Activated CD4-positive, CD25-positive, alpha-beta regulatory T cell treated with anti-CD3 and anti-CD28 coated beads, Interleukin-2, amount 50 U/mL, for 16 hours (primary cell): ENCODE data around the gene GRID1.

Experiments used
- DNase-seq: peaks from one replicate; pipeline ENCODE4 v3.0.0-alpha.2; 2020; ENCODE audit warnings: low read depth, low spot score

Gene GRID1

GRCh38 chr10:86064931-86065662 is 301.5 kb downstream of the GRID1 start:
- no peak for DNase-seq

GRCh38 chr10:86064219-86064618 is 302.4 kb downstream of the GRID1 start:
- no peak for DNase-seq

GRCh38 chr10:86063341-86063740 is 303.3 kb downstream of the GRID1 start:
- DNase-seq, result no peak

GRCh38 chr10:86062647-86063145 is 303.9 kb downstream of the GRID1 start:
- DNase-seq, result no peak

- DNase-seq, result no peak
Measured at GRCh38 chr10:86062198-86062550, 304.4 kb downstream of the GRID1 start.

- DNase-seq, result no peak
Measured at GRCh38 chr10:86061278-86062197, 305.1 kb downstream of the GRID1 start.

GRCh38 chr10:86060386-86061277 is 306.0 kb downstream of the GRID1 start:
- DNase-seq, result no peak

- no peak for DNase-seq
Measured at GRCh38 chr10:86059892-86060291, 306.7 kb downstream of the GRID1 start.

GRCh38 chr10:86058964-86059363 is 307.6 kb downstream of the GRID1 start:
- DNase-seq, result no peak

GRCh38 chr10:86057708-86058107 is 308.9 kb downstream of the GRID1 start:
- DNase-seq, result no peak

GRCh38 chr10:86056672-86057071 is 309.9 kb downstream of the GRID1 start:
- DNase-seq, result no peak

- DNase-seq, result no peak
Measured at GRCh38 chr10:86055928-86056327, 310.7 kb downstream of the GRID1 start.

- no peak for DNase-seq
Measured at GRCh38 chr10:86053675-86054074, 312.9 kb downstream of the GRID1 start.

- DNase-seq, result no peak
Measured at GRCh38 chr10:86051586-86051985, 315.0 kb downstream of the GRID1 start.

GRCh38 chr10:86049442-86049841 is 317.2 kb downstream of the GRID1 start:
- no peak for DNase-seq

- DNase-seq, result no peak
Measured at GRCh38 chr10:86048973-86049372, 317.6 kb downstream of the GRID1 start.

GRCh38 chr10:86048571-86048970 is 318.0 kb downstream of the GRID1 start:
- no peak for DNase-seq

GRCh38 chr10:86047588-86047987 is 319.0 kb downstream of the GRID1 start:
- DNase-seq, result no peak

- DNase-seq, result no peak
Measured at GRCh38 chr10:86046845-86047460, 319.6 kb downstream of the GRID1 start.

- no peak for DNase-seq
Measured at GRCh38 chr10:86045896-86046295, 320.7 kb downstream of the GRID1 start.

GRCh38 chr10:86044029-86044428 is 322.6 kb downstream of the GRID1 start:
- DNase-seq, result no peak
